ENCODE measurements around the gene TRIM15. TPM values are rescaled to one million over a fixed set of nuclear protein-coding genes. Genes with fewer than 3 reads are reported as not detected.

The TRIM15 gene
- total RNA-seq, 1 experiment from 2014 or later: not detected

DNA sequence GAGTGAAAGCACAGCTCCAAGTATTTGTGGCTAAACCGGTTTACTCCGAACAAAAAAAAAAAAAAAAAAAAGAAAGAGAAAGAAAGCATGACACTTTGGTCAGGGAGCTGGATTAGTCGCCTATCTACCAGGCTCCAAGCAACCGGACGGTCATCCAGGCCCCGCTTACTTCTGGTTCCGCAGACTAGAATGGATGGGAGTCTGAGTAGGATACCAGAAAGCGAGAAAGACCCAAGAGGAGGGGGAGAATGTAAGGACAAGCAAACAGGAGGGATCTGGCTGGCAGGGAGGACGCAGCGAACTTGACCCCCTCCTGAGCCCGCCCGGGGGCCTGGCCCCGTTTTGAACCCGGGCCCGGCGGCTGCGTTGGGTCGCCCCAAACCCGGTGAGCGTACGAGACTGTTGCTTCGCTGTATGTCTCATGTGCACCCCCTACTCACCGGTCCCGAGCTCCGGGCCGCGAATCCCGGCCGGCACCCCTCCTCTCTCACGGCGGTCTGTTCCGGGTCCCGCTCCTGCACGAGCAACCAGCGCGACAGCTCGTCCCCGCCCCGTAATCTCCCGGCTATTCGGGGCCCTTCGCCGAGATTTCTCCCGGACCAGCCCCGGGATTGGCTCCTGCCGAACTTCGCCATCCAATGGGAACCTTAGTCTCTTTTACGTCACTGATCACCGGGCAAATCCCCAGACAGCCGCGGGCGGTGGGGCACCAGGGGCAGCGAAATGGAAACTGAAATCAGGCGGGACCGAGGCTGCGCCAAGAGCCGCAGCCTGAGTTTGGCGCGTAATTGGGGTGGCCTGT lies 49.7 kb downstream of the TRIM15 start, which contains the start of gene TRIM26:
Gene TRIM26 (minus strand): TSS at position 542 of the 802 bp plus-strand sequence. CDS start 14,303 bp downstream, outside the sequence.
- DNase-seq (peak; percentile 99), ATAC-seq (peak; percentile 88)
- peak within 1 kb of the TSS; percentile 91 for H3K4me2 ChIP-seq (ENCODE audit: low read length)
- no peaks in the 10 kb centered on the region for H3F3A ChIP-seq (ENCODE audit: low read length, unreplicated experiment)
- H4K20me1 ChIP-seq (ENCODE audit: low read length): peaks cover 33% of the 10 kb centered on the region
- H3K27ac ChIP-seq (ENCODE audit: low read length): peak within 1 kb of the TSS; percentile 67
- peaks cover 46% of the 10 kb centered on the region for H3K79me2 ChIP-seq (ENCODE audit: low read length)
- H3K9me2 ChIP-seq (replicated peaks; ENCODE audit: low read length): no peaks in the 10 kb centered on the region
- H3K9me3 ChIP-seq (ENCODE audit: low read length): no peaks in the 10 kb centered on the region
- intact Hi-C loops (cut with micrococcal nuclease): no loop called here
- H3K27me3 ChIP-seq (ENCODE audit: low read length): no peaks in the 10 kb centered on the region
- peaks cover 4% of the 10 kb centered on the region; the same call in 1 of the 2 replicates for H3K36me3 ChIP-seq (ENCODE audit: low read depth, low read length)
- TF ChIP-seq EZH2 (IDR thresholded peaks at IDR 0.05; ENCODE audit: low read length, unreplicated experiment) (no peak), EZH2phosphoT487 (IDR thresholded peaks at IDR 0.05; ENCODE audit: borderline replicate concordance, low read length) (no peak)
- TF ChIP-seq, protein P1, sequence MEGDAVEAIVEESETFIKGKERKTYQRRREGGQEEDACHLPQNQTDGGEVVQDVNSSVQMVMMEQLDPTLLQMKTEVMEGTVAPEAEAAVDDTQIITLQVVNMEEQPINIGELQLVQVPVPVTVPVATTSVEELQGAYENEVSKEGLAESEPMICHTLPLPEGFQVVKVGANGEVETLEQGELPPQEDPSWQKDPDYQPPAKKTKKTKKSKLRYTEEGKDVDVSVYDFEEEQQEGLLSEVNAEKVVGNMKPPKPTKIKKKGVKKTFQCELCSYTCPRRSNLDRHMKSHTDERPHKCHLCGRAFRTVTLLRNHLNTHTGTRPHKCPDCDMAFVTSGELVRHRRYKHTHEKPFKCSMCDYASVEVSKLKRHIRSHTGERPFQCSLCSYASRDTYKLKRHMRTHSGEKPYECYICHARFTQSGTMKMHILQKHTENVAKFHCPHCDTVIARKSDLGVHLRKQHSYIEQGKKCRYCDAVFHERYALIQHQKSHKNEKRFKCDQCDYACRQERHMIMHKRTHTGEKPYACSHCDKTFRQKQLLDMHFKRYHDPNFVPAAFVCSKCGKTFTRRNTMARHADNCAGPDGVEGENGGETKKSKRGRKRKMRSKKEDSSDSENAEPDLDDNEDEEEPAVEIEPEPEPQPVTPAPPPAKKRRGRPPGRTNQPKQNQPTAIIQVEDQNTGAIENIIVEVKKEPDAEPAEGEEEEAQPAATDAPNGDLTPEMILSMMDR (conservative IDR thresholded peaks at IDR 0.05; ENCODE audit: low read depth, low read length): no peak
- POLR2A ChIA-PET (ENCODE audit: unreplicated experiment): interaction anchor here (0.6 to 0.7 kb wide), 5 partner anchors 89 to 560 kb away, joined by 3 to 20 read pairs (median 8); partner anchors contain the start of gene MDC1
- H3K9ac ChIP-seq (ENCODE audit: low read length): peak within 1 kb of the TSS; percentile 90
- H2AFZ ChIP-seq (ENCODE audit: low read length): peak within 1 kb of the TSS; percentile 97
- H3K4me1 ChIP-seq (ENCODE audit: insufficient read depth, low read length): peaks cover 26% of the 10 kb centered on the region
- peak within 1 kb of the TSS; percentile 84 for H3K4me3 ChIP-seq (ENCODE audit: low read length)
- CTCF ChIA-PET: interaction anchor here (0.6 kb wide), 4 partner anchors 15 to 242 kb away, joined by 3 to 5 read pairs (median 4); no protein-coding TSS in a partner anchor
- TSS peak; percentile 54 for BruUV-seq (replicated peaks)

DNA sequence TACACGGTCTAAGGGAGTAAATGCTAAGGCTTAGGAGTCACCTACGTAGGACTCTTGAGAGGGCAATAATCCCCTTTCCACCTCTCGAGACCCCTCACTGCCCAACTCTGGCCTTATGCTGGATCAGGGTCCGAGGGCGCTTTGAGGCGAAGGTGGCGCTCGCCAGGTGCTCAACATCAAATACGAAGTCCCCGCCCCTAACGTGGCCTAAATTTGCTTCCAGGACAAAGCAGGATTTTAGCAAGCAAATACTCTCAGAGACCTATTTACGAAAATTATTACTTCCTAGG lies 50.3 kb downstream of the TRIM15 start:
- intact Hi-C loops (cut with micrococcal nuclease): no loop called here
- Histone ChIP-seq H3K9me2 (replicated peaks; ENCODE audit: low read length) (no peaks in the 10 kb centered on the region), H3K27me3 (ENCODE audit: low read length) (no peaks in the 10 kb centered on the region), H3K27ac (ENCODE audit: low read length) (peak overlapping the region; percentile 67), H4K20me1 (ENCODE audit: low read length) (peaks cover 31% of the 10 kb centered on the region), H3K9ac (ENCODE audit: low read length) (peak overlapping the region; percentile 90), H3K4me1 (ENCODE audit: insufficient read depth, low read length) (peaks cover 24% of the 10 kb centered on the region), H3K4me3 (ENCODE audit: low read length) (peak overlapping the region; percentile 84), H2AFZ (ENCODE audit: low read length) (peak overlapping the region; percentile 97), H3K9me3 (ENCODE audit: low read length) (no peaks in the 10 kb centered on the region), H3F3A (ENCODE audit: low read length, unreplicated experiment) (no peaks in the 10 kb centered on the region), H3K79me2 (ENCODE audit: low read length) (peaks cover 41% of the 10 kb centered on the region), H3K4me2 (ENCODE audit: low read length) (peak overlapping the region; percentile 91), H3K36me3 (ENCODE audit: low read depth, low read length) (peaks cover 4% of the 10 kb centered on the region; the same call in 1 of the 2 replicates)
- DNase-seq (no peak), ATAC-seq (no peak)
- TF ChIP-seq, protein P1 (conservative IDR thresholded peaks at IDR 0.05; ENCODE audit: low read depth, low read length): peak; percentile 23; the same call in 1 of the 2 replicates
- TF ChIP-seq EZH2 (IDR thresholded peaks at IDR 0.05; ENCODE audit: low read length, unreplicated experiment): no peak
- ChIA-PET CTCF (no interaction called here), POLR2A (ENCODE audit: unreplicated experiment) (interaction anchor here (0.6 to 0.7 kb wide), 2 partner anchors 113 to 504 kb away, joined by 3 to 7 read pairs; partner anchors contain the start of gene MDC1)
- BruUV-seq (replicated peaks): TSS peak; percentile 75

Measured in PC-3 (cell line).